Esophagus squamous epithelium (tissue), 5 donors: ENCODE results near the gene ERLIN1. TPM values are rescaled to one million over a fixed set of nuclear protein-coding genes. Genes with fewer than 3 reads are reported as not detected.
A peak's percentile ranks its signal among the peaks of the same experiment; 100 is the strongest.

ENCODE experiments used
- DNase-seq: peaks from one replicate; lab custom pipeline; 2025; lab: John Stamatoyannopoulos, UW
- H3K27ac ChIP-seq, 4 donors: fragments of 200-600 bp; sonication (generic); one replicate each; pipeline ENCODE4 v1.5.1; 2016 to 2019; ENCODE audit warnings: mild to moderate bottlenecking in 1 of 4
- H3K27me3 ChIP-seq, 4 donors: fragments of 200-600 bp; sonication (generic); 1 replicate in 3 of 4; 2 replicates in 1 of 4; pipeline versions ENCODE4 v1.5.1 to v1.6.0; 2017 to 2021; ENCODE audit warnings: antibody characterized with exemption in 1 of 4
- H3K36me3 ChIP-seq, 3 donors: fragments of 200-600 bp; sonication (generic); one replicate each; pipeline ENCODE4 v1.5.1; 2016 to 2019
- H3K4me1 ChIP-seq, 3 donors: fragments of 200-600 bp; sonication (generic); one replicate each; pipeline ENCODE4 v1.5.1; 2017 to 2019
- H3K4me3 ChIP-seq, 4 donors: fragments of 200-600 bp; sonication (generic); 1 replicate in 3 of 4; 2 replicates in 1 of 4; pipeline ENCODE4 v1.5.1; 2016 to 2019; ENCODE audit warnings: mild to moderate bottlenecking in 2 of 4, moderate library complexity in 1 of 4
- H3K9me3 ChIP-seq, 3 donors: fragments of 200-600 bp; sonication (generic); one replicate each; pipeline ENCODE4 v1.5.1; 2016 to 2019
- CTCF ChIP-seq, 6 experiments: fragments of 450-650 bp in 4 of 6; fragments of 200-600 bp in 2 of 6; sonication (generic) in 2 of 6; IDR thresholded peaks; one replicate each; pipeline ENCODE4 v1.5.1; 2016 to 2019; ENCODE audit warnings: antibody characterized with exemption in 6 of 6, mild to moderate bottlenecking in 4 of 6, moderate library complexity in 4 of 6
- POLR2A ChIP-seq, 4 donors: fragments of 450-650 bp; IDR thresholded peaks; one replicate each; pipeline ENCODE4 v1.6.1; 2017; ENCODE audit warnings: antibody characterized with exemption in 4 of 4, mild to moderate bottlenecking in 4 of 4, moderate library complexity in 3 of 4
- WGBS, 2 donors: methylation state at CpG; one replicate each; pipeline ENCODE4 v1.1.5; 2018; 5-methylcytosine and 5-hydroxymethylcytosine counted together
- intact Hi-C: fragments of 100-400 bp; cut with DNase I; formaldehyde crosslinking; loops from one replicate; pipeline ENCODE4 v1.15.0; 2022
- total RNA-seq, 4 donors: library from RNA; depleted of rRNA; stranded (reverse); fragments of >200 nt; gene quantifications; one replicate each; pipeline ENCODE4 v1.1.0, GENCODE V29; 2016
- donor health status: DM: yes; HTN: yes; CAD: no.

The ERLIN1 gene
- total RNA-seq, 4 donors from 2014 or later, result 27.7 to 33.3 (median 29.5) TPM

- intact Hi-C loops, result no loop called here
- Histone ChIP-seq H3K4me3 (no peak overlapping the region), H3K4me1 (peaks cover 8 to 44% (median 13%) of the 10 kb centered on the region in 3 donors), H3K36me3 (peaks cover 17 to 41% (median 18%) of the 10 kb centered on the region in 3 donors), H3K27ac (peak overlapping the region; percentile 52 to 74 (median 66)), H3K27me3 (no peaks in the 10 kb centered on the region), H3K9me3 (no peaks in the 10 kb centered on the region)
- DNase-seq, result no peak
- 32 to 42% methylated on average over 5 to 8 of the region's 8 CpGs for WGBS, 2 donors
- TF ChIP-seq CTCF (IDR thresholded peaks at IDR 0.05) (no peak), POLR2A (IDR thresholded peaks at IDR 0.05) (no peak)
These were observed 37.2 kb downstream of the ERLIN1 start for GRCh38 chr10:100148353-100149211.

- H3K9me3 ChIP-seq, result no peaks in the 10 kb centered on the region
- H3K4me1 ChIP-seq, result peaks cover 8 to 44% (median 13%) of the 10 kb centered on the region in 3 donors
- H3K36me3 ChIP-seq, result peaks cover 10 to 26% (median 10%) of the 10 kb centered on the region in 3 donors
- no peak for TF ChIP-seq POLR2A (IDR thresholded peaks at IDR 0.05)
- no peak for TF ChIP-seq CTCF (IDR thresholded peaks at IDR 0.05)
- DNase-seq, result no peak
- 0 to 11% methylated on average over 2 of the region's 2 CpGs for WGBS, 2 donors
- peak overlapping the region in 1 of 4 donors; percentile 36 for H3K27ac ChIP-seq
- intact Hi-C loops, result no loop called here
- H3K27me3 ChIP-seq, result no peaks in the 10 kb centered on the region
- no peak overlapping the region for H3K4me3 ChIP-seq
These were observed 38.8 kb downstream of the ERLIN1 start for GRCh38 chr10:100146875-100147650.

GRCh38 chr10:100146398-100146797 is 39.4 kb downstream of the ERLIN1 start:
- no peak for TF ChIP-seq POLR2A (IDR thresholded peaks at IDR 0.05)
- no peak for TF ChIP-seq CTCF (IDR thresholded peaks at IDR 0.05)
- DNase-seq, result no peak
- WGBS, 2 donors, result 35 to 43% methylated on average over 4 of the region's 4 CpGs
- no peaks in the 10 kb centered on the region for H3K27me3 ChIP-seq
- H3K4me1 ChIP-seq, result peaks cover 8 to 44% (median 13%) of the 10 kb centered on the region in 3 donors
- H3K9me3 ChIP-seq, result no peaks in the 10 kb centered on the region
- H3K27ac ChIP-seq, result peak overlapping the region in 2 of 4 donors; percentile 25 to 36
- no peak overlapping the region for H3K4me3 ChIP-seq
- intact Hi-C loops, result no loop called here
- peaks cover 6 to 19% (median 9%) of the 10 kb centered on the region in 3 donors for H3K36me3 ChIP-seq

- Histone ChIP-seq H3K4me3 (no peak overlapping the region), H3K27me3 (no peaks in the 10 kb centered on the region), H3K9me3 (no peaks in the 10 kb centered on the region), H3K4me1 (peaks cover 8 to 38% (median 13%) of the 10 kb centered on the region in 3 donors), H3K27ac (no peak overlapping the region), H3K36me3 (no peaks in the 10 kb centered on the region)
- DNase-seq, result no peak
- intact Hi-C loops, result no loop called here
- 93 to 95% methylated on average over 9 of the region's 9 CpGs for WGBS, 2 donors
- TF ChIP-seq CTCF (IDR thresholded peaks at IDR 0.05), result no peak
- no peak for TF ChIP-seq POLR2A (IDR thresholded peaks at IDR 0.05)
These were observed 42.1 kb downstream of the ERLIN1 start for GRCh38 chr10:100143756-100144155.
